GM19395 (cell line): ENCODE data around the gene PIAS4.

ENCODE experiments used
- ATAC-seq: cut with Tn5 transposase; IDR thresholded peaks from one replicate; pipeline ENCODE4 v1.9.1; 2021; ENCODE audit warnings: mild to moderate bottlenecking, moderate library complexity; ENCODE audit not compliant: unreplicated experiment

PIAS4 gene

GRCh38 chr19:4038661-4039423 lies 31.3 kb downstream of the PIAS4 start:
- ATAC-seq, result no peak

GRCh38 chr19:4042064-4042730 lies 34.7 kb downstream of the PIAS4 start:
- ATAC-seq, result no peak

- no peak for ATAC-seq
Measured at GRCh38 chr19:4042731-4043082, 35.2 kb downstream of the PIAS4 start.

GRCh38 chr19:4043401-4043800 lies 35.9 kb downstream of the PIAS4 start:
- no peak for ATAC-seq

- ATAC-seq, result no peak
Measured at GRCh38 chr19:4043966-4044715, 36.6 kb downstream of the PIAS4 start.

GRCh38 chr19:4044990-4045465 lies 37.5 kb downstream of the PIAS4 start:
- ATAC-seq, result no peak

GRCh38 chr19:4045597-4046361 lies 38.2 kb downstream of the PIAS4 start:
- ATAC-seq, result no peak

- ATAC-seq, result no peak
Measured at GRCh38 chr19:4046362-4046691, 38.8 kb downstream of the PIAS4 start.

GRCh38 chr19:4046946-4047683 lies 39.6 kb downstream of the PIAS4 start:
- no peak for ATAC-seq

GRCh38 chr19:4049432-4049831 lies 41.9 kb downstream of the PIAS4 start:
- ATAC-seq, result no peak

- ATAC-seq, result no peak
Measured at GRCh38 chr19:4051175-4052101, 43.9 kb downstream of the PIAS4 start.

- no peak for ATAC-seq
Measured at GRCh38 chr19:4052114-4052992, 44.8 kb downstream of the PIAS4 start.

GRCh38 chr19:4052993-4053422 lies 45.5 kb downstream of the PIAS4 start:
- ATAC-seq, result no peak

- no peak for ATAC-seq
Measured at GRCh38 chr19:4053423-4054324, 46.1 kb downstream of the PIAS4 start.

- no peak for ATAC-seq
Measured at GRCh38 chr19:4054441-4055208, 47.1 kb downstream of the PIAS4 start.

GRCh38 chr19:4055209-4055552 lies 47.6 kb downstream of the PIAS4 start:
- no peak for ATAC-seq
